Neural crest cell (in vitro differentiated cells): Measurements from ENCODE around the gene IGLL1. TPM values are rescaled to one million over a fixed set of nuclear protein-coding genes. Genes with fewer than 3 reads are reported as not detected.
"Not testable (repeated sequence)": the region's sequence is repeated elsewhere in the genome, so short reads cannot be mapped to it uniquely, and the experiment has no call there.

Source experiments
- DNase-seq: peaks from one replicate; pipeline ENCODE4 v3.0.0; 2021; ENCODE audit warnings: low read depth, mixed read lengths, low spot score
- H3K27ac Mint-ChIP-seq: one replicate; pipeline ENCODE4 v1.8.0; 2021; ENCODE audit warnings: mild to moderate bottlenecking, mixed read lengths; ENCODE audit not compliant: unreplicated experiment
- H3K27me3 Mint-ChIP-seq: 2 replicates; pipeline ENCODE4 v1.8.0; 2021; ENCODE audit warnings: low read depth, mild to moderate bottlenecking, mixed read lengths
- H3K36me3 Mint-ChIP-seq: 2 replicates; pipeline ENCODE4 v1.8.0; 2021; ENCODE audit warnings: low read depth, mild to moderate bottlenecking, mixed read lengths
- H3K4me1 Mint-ChIP-seq: 2 replicates; pipeline ENCODE4 v1.8.0; 2021; ENCODE audit warnings: mixed read lengths
- H3K4me3 Mint-ChIP-seq: one replicate; pipeline ENCODE4 v1.8.0; 2021; ENCODE audit warnings: mild to moderate bottlenecking, mixed read lengths
- H3K9me3 Mint-ChIP-seq: 2 replicates; pipeline ENCODE4 v1.8.0; 2021; ENCODE audit warnings: mixed read lengths
- CTCF ChIP-seq: fragments of 200-600 bp; sonication (generic); conservative IDR thresholded peaks from 2 replicates; pipeline ENCODE4 v1.5.0; 2021; ENCODE audit warnings: antibody characterized with exemption, mild to moderate bottlenecking
- total RNA-seq: library from RNA; stranded (reverse); gene quantifications from 2 replicates; pipeline ENCODE4 v1.2.1, GENCODE V29; 2021

IGLL1 gene
- total RNA-seq, 1 donor from 2014 or later = not detected

DNA sequence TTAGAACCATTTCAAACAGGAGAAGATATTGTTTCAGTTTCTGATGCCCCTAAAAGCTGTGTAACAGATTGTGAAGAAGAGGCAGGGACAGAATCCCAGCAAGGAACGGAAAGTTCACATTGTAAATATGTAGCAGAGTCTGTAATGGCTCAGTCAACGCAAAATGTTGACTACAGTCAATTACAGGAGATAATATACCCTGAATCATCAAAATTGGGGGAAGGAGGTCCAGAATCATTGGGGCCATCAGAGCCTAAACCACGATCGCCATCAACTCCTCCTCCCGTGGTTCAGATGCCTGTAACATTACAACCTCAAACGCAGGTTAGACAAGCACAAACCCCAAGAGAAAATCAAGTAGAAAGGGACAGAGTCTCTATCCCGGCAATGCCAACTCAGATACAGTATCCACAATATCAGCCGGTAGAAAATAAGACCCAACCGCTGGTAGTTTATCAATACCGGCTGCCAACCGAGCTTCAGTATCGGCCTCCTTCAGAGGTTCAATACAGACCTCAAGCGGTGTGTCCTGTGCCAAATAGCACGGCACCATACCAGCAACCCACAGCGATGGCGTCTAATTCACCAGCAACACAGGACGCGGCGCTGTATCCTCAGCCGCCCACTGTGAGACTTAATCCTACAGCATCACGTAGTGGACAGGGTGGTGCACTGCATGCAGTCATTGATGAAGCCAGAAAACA, 40.8 kb downstream of the IGLL1 start:
- peak; percentile 86 for TF ChIP-seq CTCF
- Mint-ChIP-seq H3K27ac (no peak overlapping the region), H3K36me3 (no peaks in the 10 kb centered on the region), H3K4me1 (peaks cover 39% of the 10 kb centered on the region), H3K27me3 (no peaks in the 10 kb centered on the region), H3K9me3 (no peaks in the 10 kb centered on the region), H3K4me3 (no peak overlapping the region)
- DNase-seq = peak; percentile 69

DNA sequence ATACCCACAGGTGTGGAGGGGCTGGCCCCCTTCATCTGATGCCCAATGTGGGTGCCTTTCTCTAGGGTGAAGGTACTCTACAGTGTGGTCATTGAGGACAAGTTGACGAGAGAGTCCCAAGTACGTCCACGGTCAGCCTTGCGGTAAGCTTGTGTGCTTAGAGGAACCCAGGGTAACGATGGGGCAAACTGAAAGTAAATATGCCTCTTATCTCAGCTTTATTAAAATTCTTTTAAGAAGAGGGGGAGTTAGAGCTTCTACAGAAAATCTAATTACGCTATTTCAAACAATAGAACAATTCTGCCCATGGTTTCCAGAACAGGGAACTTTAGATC, 41.4 kb downstream of the IGLL1 start:
- not testable (repeated sequence) for H3K4me3 Mint-ChIP-seq, H3K9me3 Mint-ChIP-seq, H3K27ac Mint-ChIP-seq, H3K27me3 Mint-ChIP-seq, DNase-seq, H3K36me3 Mint-ChIP-seq
- H3K4me1 Mint-ChIP-seq = peaks cover 41% of the 10 kb centered on the region

DNA sequence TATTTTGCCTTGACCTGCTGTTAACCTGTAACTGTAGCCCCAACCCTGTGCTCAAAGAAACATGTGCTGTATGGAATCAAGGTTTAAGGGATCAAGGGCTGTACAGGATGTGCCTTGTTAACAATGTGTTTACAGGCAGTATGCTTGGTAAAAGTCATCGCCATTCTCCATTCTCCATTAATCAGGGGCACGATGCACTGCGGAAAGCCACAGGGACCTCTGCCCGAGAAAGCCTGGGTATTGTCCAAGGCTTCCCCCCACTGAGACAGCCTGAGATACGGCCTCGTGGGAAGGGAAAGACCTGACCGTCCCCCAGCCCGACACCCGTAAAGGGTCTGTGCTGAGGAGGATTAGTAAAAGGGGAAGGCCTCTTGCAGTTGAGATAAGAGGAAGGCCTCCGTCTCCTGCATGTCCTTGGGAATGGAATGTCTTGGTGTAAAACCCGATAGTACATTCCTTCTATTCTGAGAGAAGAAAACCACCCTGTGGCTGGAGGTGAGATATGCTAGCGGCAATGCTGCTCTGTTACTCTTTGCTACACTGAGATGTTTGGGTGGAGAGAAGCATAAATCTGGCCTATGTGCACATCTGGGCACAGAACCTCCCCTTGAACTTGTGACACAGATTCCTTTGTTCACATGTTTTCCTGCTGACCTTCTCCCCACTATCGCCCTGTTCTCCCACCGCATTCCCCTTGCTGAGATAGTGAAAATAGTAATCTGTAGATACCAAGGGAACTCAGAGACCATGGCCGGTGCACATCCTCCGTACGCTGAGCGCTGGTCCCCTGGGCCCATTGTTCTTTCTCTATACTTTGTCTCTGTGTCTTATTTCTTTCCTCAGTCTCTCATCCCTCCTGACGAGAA, 42.0 kb downstream of the IGLL1 start:
- not testable (repeated sequence) for H3K4me3 Mint-ChIP-seq, H3K9me3 Mint-ChIP-seq, H3K27ac Mint-ChIP-seq, H3K36me3 Mint-ChIP-seq, H3K27me3 Mint-ChIP-seq, DNase-seq
- H3K4me1 Mint-ChIP-seq = peaks cover 47% of the 10 kb centered on the region

- Mint-ChIP-seq H3K4me3 (no peak overlapping the region), H3K36me3 (no peaks in the 10 kb centered on the region), H3K27me3 (no peaks in the 10 kb centered on the region), H3K9me3 (no peaks in the 10 kb centered on the region), H3K27ac (peak overlapping the region; percentile 57), H3K4me1 (peaks cover 54% of the 10 kb centered on the region)
- TF ChIP-seq CTCF = no peak
- DNase-seq = no peak
Measured at GRCh38 chr22:23537416-23537815, 42.7 kb downstream of the IGLL1 start.

DNA sequence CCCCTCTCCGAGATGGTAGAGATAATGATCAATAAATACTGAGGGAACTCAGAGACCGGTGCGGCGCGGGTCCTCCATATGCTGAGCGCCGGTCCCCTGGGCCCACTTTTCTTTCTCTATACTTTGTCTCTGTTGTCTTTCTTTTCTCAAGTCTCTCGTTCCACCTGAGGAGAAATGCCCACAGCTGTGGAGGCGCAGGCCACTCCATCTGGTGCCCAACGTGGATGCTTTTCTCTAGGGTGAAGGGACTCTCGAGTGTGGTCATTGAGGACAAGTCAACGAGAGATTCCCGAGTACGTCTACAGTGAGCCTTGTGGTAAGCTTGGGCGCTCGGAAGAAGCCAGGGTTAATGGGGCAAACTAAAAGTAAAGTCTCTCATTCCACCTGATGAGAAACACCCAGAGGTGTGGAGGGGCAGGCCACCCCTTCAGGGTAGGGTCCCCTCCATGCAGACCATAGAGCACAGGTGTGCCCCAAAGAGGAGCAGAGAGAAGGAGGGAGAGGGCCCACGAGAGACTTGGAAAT, 43.2 kb downstream of the IGLL1 start:
- DNase-seq = no peak
- no peak for TF ChIP-seq CTCF
- H3K4me3 Mint-ChIP-seq = no peak overlapping the region
- no peaks in the 10 kb centered on the region for H3K36me3 Mint-ChIP-seq
- peaks cover 55% of the 10 kb centered on the region for H3K4me1 Mint-ChIP-seq
- no peaks in the 10 kb centered on the region for H3K9me3 Mint-ChIP-seq
- H3K27ac Mint-ChIP-seq = peak overlapping the region; percentile 85
- H3K27me3 Mint-ChIP-seq = no peaks in the 10 kb centered on the region

DNA sequence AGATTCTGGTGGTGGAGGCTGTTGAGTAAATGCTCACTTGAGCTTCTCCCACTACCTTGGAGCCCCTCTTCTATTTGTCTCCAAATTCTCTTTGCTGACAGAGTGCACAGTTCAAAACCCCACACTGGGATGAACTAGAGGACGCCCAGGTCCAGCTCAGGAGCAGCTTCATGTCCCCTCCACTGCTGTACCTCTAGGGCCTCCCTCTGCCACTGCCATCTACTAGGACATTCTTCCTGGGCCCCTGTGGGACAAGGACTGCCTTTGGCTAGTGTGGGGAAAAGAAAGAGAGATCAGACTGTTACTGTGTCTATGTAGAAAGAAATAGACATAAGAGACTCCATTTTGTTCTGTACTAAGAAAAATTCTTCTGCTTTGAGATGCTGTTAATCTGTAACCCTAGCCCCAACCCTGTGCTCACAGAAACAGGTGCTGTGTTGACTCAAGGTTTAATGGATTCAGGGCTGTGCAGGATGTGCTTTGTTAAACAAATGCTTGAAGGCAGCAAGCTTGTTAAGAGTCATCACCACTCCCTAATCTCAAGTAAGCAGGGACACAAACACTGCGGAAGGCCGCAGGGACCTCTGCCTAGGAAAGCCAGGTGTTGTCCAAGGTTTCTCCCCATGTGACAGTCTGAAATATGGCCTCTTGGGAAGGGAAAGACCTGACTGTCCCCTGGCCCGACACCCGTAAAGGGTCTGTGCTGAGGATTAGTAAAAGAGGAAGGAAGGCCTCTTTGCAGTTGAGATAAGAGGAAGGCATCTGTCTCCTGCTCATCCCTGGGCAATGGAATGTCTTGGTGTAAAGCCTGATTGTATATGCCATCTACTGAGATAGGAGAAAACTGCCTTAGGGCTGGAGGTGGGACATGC, 44.1 kb downstream of the IGLL1 start:
- not testable (repeated sequence) for H3K27ac Mint-ChIP-seq, H3K36me3 Mint-ChIP-seq, H3K27me3 Mint-ChIP-seq, H3K9me3 Mint-ChIP-seq, DNase-seq, H3K4me3 Mint-ChIP-seq
- peaks cover 59% of the 10 kb centered on the region for H3K4me1 Mint-ChIP-seq
